Measurements from ENCODE around the gene KIF5C.

KIF5C gene

DNA sequence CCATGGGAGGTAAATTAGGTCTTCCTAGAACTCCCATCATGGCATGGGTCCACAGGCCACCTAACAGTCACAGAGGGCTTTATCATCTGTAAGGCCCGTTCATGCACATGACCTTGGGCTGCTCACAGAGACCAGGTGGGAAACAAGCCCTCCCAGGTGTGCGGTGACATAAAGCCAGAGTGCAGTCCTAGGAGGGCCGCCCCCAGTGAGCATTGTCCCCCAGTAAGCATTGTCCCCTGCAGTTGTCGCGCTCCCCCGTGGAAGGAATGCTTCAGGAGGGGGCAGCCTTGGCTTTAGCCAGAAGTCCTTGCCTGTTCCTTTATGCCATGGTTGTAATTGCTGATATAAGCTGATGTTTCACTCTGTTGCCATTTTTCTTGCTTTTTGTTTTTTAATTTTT lies 121.8 kb downstream of the KIF5C start:
- DNase-seq, result no peak

DNA sequence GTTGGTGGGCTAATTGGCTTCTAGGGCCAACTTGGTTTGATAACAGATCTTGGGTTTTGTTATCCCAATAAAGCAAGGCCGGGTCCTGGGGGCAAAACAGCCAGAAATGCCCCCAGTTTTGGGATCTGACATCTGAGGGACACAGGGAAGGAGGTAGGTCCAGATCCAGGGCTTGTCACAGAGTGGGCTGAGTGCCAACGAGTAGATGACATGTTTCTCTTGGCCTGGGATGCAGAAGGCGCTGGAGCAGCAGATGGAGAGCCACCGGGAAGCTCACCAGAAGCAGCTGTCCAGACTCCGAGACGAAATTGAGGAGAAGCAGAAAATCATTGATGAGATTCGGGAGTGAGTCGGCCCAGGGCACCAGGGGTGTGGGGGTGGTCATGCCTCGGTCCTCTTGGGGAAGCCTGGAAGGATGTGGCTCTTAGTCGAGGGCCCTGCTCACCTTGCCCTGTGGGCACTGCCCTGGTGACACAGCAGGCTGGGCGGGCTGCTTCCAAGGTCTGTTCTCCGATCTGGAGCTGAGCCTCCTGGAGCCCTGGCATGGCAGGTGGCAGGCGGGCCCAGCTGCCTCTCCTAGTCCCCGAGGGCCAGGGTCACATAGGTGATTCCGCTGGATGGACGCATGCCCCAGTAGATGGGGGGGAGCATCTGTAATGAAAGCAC lies 123.3 kb downstream of the KIF5C start:
- DNase-seq, result no peak

DNA sequence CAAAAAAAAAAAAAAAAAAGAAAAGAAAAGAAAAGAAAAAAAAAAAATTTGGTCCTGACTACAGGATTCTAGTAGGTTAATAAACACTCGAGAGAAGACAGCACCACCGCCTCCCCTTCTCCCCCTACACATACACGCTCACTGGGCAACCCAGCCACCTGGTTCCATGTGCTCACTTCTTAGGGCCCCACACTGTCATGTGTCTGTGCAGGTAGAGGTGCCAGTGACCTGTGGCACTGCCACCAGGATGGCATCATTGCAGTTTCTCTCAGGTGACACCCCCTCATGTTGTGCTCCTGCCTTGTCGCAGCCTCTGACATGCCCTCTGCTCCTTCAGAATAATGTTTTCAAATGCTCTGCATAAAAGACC lies 123.8 kb downstream of the KIF5C start:
- no peak for DNase-seq

DNA sequence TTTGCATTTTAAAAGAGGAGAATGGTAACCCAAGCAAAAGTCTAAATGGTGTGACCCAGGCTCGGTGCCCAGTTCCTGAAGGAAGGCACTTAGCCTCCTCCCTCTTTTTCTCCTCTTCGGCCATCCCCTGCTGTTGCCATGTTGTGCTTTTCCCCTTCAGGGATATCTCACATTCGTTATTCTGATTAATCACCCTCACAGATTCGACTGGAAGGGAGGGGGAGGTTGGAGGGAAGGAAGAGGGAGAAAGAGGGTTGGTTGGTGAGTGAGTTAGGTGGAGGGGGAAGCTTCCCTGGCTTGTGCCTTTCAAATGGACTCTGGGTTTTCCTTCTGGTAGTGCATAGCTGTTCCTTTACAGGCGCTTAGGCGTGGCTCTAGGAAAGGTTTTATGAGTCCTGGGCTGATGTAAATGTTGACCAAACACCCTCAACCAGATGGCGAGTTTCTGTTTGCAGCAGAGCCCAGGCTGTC lies 124.5 kb downstream of the KIF5C start:
- no peak for DNase-seq

DNA sequence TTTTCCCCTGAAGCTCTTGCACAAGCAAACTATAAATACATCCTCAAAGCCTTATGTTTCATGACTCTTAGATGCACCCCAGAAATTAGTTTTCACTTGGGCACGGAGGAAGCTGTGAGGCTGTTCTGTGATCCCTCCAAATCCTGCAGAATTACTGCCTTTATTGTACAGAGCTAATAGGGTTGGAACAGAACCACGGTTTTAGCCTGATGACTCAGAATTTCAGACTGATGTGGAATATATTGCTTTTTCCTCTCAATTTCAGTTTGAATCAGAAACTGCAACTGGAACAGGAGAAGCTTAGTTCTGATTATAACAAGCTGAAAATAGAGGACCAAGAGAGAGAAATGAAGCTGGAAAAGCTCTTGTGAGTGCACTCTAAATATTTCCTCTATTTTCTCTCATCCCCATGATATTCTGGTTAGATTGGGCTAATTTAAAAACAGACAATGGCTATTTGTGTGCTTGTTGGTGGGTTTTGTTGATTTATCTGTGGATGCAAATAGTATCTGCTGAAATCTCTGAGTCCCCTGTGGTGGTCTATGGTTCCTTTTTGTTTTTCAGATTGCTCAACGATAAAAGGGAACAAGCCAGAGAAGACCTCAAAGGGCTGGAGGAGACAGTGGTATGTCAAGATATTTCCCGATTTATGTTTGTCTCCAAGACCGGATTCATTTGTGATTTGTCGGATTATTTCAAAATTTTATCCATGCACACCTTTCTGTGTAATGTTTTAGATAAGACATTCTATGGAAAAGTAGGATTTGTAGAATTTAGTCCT lies 125.3 kb downstream of the KIF5C start:
- no peak for DNase-seq

DNA sequence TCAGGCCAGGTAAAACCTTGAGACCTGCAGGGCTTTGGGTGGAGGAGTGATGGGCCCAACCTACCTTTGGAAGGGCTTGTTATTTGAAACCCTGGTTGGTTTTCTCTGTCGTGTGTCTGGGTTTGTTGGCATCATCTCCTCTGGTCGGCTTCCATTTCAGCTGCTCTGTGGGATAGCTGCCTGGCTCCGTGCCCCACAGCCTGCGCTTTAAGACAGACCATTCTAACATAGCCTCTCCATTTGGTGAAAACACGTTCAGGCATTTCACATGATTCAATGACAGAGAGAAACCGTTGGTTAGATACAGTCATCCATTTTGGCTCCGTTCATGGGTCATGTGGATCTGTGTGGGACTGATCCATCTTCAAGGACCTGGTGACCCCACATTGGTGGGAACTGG lies 126.5 kb downstream of the KIF5C start:
- DNase-seq, result no peak

DNA sequence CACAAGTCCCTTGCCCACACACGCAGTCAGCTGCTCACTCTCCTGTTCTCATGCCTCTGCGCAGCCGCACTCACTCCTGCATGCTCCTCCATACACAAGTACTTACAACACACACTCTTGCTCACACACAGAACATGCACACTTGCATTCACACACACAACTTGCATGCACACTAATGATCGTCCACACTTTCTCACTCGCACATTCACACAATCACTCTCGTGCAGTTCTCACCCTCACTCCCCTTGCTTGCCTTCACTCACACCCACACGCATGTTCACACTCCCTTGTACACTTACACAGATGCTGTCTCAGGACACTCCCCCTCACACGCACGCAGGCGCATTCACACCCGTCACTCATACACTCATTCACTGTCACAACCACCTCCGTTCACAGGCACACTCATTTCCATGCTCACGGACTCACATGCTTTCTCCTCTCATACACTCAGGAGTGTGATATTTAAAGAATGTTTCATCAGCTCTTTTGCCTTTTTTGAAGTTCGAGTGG lies 127.4 kb downstream of the KIF5C start:
- no peak for DNase-seq

DNA sequence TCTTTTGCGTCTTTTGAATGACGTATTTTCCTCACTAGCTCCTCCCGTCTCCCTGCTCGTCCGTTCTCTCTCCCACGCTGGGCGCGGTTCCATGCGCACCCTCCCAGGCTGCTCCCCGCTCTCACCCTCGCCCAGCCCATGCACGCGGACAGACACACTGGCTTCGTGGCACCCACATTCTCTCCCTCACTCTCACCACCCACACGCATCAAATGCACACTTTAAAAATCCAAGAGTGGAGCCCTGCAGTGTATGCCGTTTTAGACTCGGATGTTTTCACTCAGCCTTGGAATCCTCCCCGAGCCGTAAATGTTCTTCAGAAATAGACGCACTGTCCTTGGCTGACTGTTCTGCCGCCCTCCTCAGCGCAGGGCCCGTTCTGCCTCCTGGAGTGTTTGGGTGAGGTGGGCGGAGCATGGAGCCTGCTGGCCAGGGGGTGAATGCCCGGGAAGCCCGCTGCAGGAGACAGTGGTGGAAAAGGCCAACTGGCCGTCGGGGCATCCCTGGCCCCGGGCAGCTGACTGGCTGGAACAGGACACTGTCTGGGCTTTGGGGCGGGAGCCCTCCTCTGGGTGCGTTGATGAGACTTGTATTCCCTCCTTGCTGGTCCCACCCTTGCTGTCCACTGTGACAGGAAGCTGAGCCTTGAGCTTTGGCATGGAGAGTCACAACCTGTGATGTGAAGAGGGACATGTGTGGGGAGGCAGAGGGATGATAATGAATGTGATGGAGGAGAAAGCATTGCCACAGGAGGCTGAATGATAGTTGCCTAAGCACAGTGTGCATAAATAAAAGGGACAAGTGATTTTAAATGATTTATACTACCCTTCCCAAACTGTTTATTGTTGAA lies 128.1 kb downstream of the KIF5C start:
- no peak for DNase-seq

DNA sequence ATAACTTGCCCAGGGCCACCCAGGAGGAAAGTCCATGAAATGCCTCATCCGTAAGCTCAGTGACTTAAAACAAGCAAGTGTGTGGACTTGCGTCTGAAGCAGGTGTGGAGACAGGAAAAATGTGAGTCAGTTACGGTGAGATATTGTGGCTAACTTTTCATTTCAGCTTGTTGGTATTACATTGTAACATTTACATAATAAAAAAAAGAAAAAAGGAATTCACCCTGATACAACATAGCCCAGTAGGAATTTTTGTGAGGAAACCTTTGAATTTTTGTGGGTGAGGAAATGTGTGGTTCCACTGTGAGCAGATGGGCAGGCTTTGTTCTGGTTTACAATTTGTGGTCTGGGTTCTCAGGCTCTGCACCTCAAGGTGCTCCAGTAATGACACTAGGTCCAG lies 129.8 kb downstream of the KIF5C start:
- no peak for DNase-seq

DNA sequence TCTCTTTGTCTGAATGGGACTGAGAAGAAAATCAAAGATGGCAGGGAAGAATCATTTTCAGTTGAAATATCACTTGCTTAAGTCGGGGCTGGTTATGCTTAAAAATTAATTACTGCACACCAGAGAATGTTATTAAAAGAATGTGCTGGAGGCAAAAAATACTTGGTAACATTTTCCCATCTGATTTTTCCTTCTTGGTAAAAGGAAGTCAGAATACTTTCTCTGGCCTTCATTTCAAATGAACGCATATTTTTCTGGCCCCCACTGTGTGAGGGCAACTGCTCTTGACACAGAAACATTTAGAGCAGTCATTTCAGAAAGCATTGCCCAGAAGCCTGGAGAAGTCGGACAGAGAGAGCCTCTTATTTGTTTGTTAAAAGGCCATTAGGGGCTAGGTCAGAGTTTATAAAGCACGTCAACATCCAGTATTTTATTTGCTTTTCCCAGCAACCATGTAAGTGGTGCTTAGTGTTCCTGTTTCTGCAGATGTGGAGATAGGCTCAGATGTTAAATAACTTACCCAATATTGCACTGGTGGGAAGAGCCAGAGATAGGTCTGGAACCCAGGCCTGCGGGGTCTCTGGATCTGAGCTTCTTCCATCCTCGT lies 130.5 kb downstream of the KIF5C start:
- DNase-seq, result no peak

DNA sequence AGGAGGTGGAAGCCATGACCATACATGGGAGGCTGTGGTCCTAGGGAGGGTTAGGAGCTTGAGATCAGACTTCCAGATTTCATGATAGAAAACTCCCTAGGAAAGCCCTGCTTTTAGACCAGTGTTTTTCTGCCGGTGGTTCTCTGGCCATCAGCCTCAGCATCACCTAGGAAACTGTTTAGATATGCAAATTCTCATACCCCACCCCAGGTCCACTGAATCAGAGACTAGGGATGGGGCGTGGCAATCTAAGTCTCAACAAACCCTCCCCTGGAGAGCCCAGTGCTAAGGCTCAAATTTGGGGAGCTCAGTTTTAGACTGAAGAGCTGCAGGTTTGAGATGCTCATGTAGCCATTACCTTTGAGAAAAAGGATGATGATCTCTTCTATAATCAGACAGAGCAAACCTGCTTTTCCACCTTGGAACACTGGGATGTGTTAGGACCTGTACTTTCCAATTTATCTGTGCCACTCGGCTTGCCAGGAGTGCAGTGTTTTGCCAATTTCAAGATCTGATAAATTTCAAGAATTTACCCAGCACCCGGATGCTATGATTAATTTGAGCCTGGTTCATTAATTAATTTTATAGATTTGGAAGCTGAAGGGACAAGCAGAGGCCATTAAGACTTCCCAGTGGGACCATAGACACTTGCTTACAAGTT lies 132.0 kb downstream of the KIF5C start:
- DNase-seq, result no peak

DNA sequence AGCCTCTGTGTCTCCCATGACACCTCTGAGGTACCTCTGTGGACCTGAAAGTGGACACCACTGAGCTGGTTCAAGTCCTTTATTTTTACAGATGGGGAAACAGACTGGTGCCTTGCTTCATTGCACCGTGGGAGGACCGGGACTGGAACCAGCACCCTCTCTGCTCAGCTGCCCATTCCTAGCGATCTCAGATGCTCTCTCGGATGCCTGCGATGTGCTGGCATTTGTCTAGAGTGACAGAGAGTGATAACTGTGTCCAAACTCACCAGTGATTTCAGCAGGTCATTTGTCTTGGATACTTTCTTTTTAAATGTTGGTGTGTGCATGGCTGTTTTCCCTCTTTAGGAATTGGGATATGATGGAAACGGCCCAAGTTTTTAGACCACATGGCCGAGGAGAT lies 133.4 kb downstream of the KIF5C start:
- no peak for DNase-seq

DNA sequence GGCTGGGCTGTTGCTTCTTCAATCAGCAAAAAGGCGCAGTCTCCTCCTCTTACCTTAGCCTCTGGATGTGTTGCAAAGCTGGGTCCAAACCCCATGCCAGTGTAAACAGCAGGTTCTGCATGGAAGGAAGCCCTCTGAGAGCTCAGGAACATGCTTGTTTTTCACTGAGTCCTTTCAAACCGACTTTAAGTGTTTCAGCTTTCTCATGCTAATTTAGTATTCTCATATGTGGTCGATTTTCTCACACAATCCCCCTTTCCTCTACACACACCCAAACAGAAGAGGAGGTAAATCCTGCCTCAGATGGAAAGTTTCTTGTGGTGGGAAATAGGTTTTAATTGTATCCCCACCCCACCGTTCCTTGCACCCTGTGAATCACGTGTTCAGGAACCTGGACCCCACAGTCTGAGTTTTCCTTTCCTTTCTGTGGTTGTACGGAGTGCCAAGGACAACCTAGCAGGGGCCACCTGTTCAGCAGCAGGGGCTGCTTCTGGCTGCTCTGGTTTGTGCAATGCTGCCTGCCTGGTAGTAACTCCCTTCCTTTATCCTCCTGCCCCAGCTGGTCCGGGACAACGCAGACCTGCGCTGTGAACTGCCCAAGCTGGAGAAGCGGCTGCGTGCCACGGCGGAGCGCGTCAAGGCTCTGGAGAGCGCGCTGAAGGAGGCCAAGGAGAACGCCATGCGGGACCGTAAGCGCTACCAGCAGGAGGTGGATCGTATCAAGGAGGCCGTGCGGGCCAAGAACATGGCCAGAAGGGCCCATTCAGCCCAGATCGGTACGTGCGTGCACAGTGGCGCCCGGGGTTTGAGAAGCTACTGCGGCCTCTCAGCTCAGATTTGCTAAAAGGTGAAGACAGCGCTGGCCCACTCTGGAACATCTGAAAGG lies 134.8 kb downstream of the KIF5C start:
- no peak for DNase-seq

DNA sequence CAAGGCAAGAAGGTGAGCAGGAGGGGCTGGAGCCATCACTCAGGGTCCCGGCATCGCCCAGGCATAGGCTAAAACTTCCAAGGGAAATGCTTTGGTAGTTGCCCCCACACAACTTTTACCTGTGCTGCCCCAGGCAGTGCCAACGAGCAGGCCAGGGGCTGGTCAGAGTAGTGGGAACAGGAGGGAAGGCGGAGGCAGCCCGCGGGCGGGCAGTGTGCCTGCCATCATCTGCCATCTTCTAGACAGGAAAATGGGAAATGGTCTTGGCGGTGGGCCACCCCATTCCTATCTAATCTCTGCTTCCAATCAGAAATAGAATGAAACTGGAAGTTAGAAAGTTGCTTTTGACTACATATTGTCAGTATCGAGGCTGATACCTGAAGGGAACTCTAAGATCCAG lies 137.5 kb downstream of the KIF5C start:
- no peak for DNase-seq

DNA sequence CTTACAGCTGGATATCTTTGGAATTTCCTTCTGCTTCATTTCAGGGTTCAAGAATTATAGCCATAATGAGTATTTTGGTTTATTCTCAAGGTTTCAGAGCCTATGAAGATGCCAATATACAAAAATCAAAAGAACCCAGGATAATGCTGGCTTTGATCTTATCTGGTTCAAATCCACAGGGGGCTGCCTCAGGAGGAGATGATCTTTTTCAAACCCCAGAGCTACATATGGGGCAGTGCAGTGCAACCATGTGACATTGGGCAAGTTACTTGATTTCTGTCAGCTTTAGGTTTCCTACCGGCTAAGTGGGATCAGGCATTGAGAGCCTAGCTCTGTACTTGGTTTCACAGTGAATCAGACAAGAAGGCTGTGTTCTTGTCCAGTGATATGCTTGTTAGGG lies 140.5 kb downstream of the KIF5C start:
- no peak for DNase-seq

DNA sequence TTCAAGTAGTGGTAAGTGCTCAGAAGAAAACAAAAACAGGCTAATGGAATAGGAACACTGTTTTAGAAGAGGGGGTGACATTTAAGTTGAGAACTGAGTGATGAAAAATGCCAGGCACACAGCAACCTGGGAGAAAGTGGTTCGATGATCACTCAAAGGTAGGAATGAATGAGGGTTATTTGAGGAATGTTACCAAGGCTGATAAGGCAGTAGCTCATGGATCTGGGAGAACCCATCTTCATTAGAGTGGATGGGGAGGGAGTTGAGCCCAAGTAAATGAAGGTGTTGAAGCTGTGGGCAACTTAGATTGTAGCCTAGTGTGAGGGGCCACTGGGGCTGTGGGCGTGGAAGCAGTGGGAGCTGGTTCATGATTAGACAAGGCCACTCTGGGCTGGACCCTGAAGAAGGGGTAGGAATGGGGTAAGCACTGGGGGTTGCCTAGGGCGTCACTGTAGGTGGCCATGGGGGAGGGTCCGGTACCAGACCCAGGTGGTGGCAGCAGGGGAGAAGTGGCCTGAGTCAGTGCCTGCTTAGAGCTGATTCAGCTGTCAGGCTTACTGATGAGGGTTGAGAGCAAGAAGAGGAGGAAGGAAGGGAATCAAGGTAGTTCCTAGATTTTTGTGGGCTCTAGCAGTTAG lies 141.0 kb downstream of the KIF5C start:
- DNase-seq, result no peak

DNA sequence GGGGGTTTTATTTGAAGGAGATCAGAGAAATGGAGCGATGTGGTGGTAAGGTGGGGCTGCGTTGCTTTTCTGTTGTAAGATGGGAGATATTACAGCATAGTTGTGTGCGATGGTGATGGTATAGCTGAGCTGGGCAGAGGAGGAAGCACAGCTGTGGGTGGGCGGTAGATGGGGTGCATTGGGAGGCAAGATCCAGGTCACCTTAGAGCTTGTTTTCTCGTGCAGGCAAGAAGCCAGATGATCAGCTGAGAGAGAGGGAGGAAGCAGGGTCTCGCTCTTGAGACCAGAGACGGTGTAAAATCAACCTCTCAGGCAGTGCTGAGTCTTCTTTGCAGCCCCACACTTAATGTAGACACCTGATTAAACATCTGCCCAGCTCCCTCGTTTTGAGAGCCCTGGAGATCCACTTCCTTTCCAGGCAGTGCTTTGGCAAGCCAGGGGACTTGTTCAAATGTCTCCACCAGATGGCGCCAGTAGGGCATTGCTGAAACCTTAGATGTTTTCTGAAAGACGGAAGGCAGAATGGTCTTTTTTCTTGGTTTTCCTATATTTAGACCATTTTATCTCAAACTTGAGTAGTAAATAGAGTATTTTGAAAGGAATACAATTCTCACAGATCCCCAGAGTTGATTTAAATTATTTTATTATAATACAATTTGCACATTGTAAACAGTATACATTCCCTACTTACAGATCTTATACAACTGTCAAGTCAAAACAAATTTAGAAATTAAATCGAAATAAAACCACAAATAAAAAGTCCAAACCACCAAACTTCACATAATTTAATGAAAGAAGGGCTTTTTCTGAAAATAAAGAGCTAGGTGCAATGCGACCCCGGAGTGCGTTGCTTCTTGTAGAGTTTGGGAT lies 142.3 kb downstream of the KIF5C start:
- DNase-seq, result no peak

DNA sequence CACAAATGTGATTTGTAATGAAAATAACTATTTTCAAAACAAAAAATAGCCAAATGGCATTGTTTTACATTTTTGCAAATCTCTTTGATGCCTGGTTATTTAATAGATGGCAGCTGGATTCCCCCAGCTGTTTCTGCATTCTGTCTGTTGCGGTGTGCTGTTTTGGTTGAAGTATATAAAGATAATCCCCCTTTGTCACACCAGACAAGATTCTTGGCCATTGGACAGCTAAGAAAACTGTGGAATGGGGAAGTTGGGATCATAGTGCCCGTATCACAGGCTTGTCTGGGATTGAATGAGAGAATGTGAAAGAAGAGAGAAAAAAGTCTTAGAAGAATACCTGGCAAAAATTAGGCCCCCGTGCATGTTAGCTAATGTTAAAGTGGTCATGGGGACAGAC lies 144.0 kb downstream of the KIF5C start:
- DNase-seq, result no peak

DNA sequence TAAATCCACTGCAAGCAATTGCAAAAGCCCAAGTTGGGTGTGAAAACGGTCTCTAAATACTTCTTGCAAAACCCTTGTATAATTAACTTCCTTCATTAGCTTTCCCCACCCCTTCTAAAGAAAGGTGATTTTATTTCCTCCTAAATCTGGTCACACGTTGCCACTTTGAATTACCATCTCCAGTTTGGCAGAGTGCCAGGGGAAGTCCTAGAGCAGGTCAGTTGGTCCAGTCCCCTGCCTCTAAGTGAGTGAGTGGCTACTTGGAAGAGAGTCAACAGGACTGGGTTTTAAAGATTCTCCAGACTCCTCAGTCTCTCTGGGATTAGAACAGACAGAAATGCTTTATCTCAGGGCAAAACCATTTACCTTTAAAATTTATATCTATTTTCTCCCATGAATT lies 144.7 kb downstream of the KIF5C start:
- DNase-seq, result no peak

DNA sequence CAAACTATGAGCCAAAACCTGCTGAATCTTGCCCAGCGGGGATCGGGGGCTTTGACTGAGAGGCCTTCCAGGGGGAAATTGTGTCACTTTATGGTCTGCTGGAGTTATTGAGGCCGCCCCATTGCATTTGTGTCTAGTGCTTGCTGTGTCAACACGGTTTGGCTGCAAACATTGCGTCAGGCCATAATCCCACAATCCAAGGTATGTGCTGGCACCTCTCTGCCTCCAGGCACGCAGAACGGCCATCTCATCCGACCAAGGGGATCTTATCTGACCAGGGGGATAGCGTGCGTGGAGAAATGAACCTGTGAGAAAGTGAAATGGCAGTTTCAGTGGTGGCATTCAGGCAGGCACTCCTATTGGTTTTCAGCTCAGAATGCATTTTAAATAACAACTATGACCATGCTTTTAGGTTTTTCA lies 145.4 kb downstream of the KIF5C start:
- peak; percentile 63 for DNase-seq

Data from SHP77 treated with DMSO at 0.1 percent for 48 hours (cell line).